IMR-90 (cell line): ENCODE results near the gene MRTFA. TPM values are rescaled to one million over a fixed set of nuclear protein-coding genes. Genes with fewer than 3 reads are reported as not detected.

ENCODE experiments used
- ATAC-seq: fragments of 200-7000 bp; cut with Tn5 transposase; 2 replicates; pipeline ENCODE4 v1.9.1; 2020; ENCODE audit warnings: low read depth, mild to moderate bottlenecking, moderate library complexity
- BruUV-seq: library from RNA; stranded (reverse); fragments of 400-500 nt; replicated peaks from 2 replicates; lab custom pipeline; 2021; lab: Mats Ljungman, UMichigan
- CTCF ChIA-PET: fragments of 300-600 bp; formaldehyde crosslinking; extraction: SDS; loops from one replicate; lab custom pipeline; 2021; ENCODE audit warnings: antibody characterized with exemption; lab: Yijun Ruan, JAX
- POLR2A ChIA-PET: fragments of 300-600 bp; sonication (Branson Sonifier 250); formaldehyde crosslinking; loops from one replicate; lab custom pipeline; 2022; ENCODE audit warnings: antibody characterized with exemption; ENCODE audit not compliant: unreplicated experiment; lab: Charles Lee
- DNase-seq: peaks from one replicate; pipeline ENCODE4 v3.0.0; 2013
- H2AFZ ChIP-seq: replicated peaks from 2 replicates; pipeline ENCODE3; 2013; ENCODE audit warnings: low read length, mild to moderate bottlenecking; ENCODE audit not compliant: poor library complexity
- H2AK5ac ChIP-seq: 2 replicates; pipeline ENCODE4 v1.6.1; 2013; ENCODE audit warnings: low read depth, low read length, inconsistent platforms
- H2AK9ac ChIP-seq: replicated peaks from 2 replicates; pipeline ENCODE3; 2013; ENCODE audit warnings: mild to moderate bottlenecking, low read depth, low read length, moderate library complexity; ENCODE audit not compliant: poor library complexity
- H2BK120ac ChIP-seq: 2 replicates; pipeline ENCODE4 v1.6.1; 2013; ENCODE audit warnings: low read depth, low read length, inconsistent platforms
- H2BK15ac ChIP-seq: 3 replicates; pipeline ENCODE4 v1.6.1; 2013; ENCODE audit warnings: low read depth, low read length, inconsistent platforms
- H2BK20ac ChIP-seq: 2 replicates; pipeline ENCODE4 v1.6.1; 2013; ENCODE audit warnings: low read depth, mild to moderate bottlenecking, inconsistent platforms, low read length, moderate library complexity
- H2BK5ac ChIP-seq: 2 replicates; pipeline ENCODE4 v1.6.1; 2013; ENCODE audit warnings: mild to moderate bottlenecking, low read depth, low read length, inconsistent platforms; ENCODE audit not compliant: poor library complexity, severe bottlenecking
- H3K14ac ChIP-seq: replicated peaks from 2 replicates; pipeline ENCODE4 v1.6.1; 2013; ENCODE audit warnings: low read depth, low read length, inconsistent platforms
- H3K18ac ChIP-seq: 2 replicates; pipeline ENCODE4 v1.6.1; 2013; ENCODE audit warnings: low read depth, low read length, control low read depth
- H3K23ac ChIP-seq: 2 replicates; pipeline ENCODE4 v1.6.1; 2013; ENCODE audit warnings: low read depth, low read length, inconsistent platforms
- H3K27ac ChIP-seq: 2 replicates; pipeline ENCODE4 v1.5.1; 2013; ENCODE audit warnings: mild to moderate bottlenecking, control low read depth, low read length; ENCODE audit not compliant: insufficient read depth
- H3K27me3 ChIP-seq: 2 replicates; pipeline ENCODE4 v1.6.1; 2013; ENCODE audit warnings: low read length; ENCODE audit not compliant: control insufficient read depth, insufficient read depth
- H3K36me3 ChIP-seq: 2 replicates; pipeline ENCODE4 v1.6.1; 2013; ENCODE audit warnings: low read length, mixed read lengths; ENCODE audit not compliant: control insufficient read depth, insufficient read depth
- H3K4ac ChIP-seq: 2 replicates; pipeline ENCODE4 v1.6.1; 2013; ENCODE audit warnings: low read depth, low read length, inconsistent platforms
- H3K4me1 ChIP-seq: 2 replicates; pipeline ENCODE4 v1.6.1; 2013; ENCODE audit warnings: low read length, mixed read lengths; ENCODE audit not compliant: control insufficient read depth, insufficient read depth
- H3K4me2 ChIP-seq: 2 replicates; pipeline ENCODE4 v1.6.1; 2013; ENCODE audit warnings: low read depth, mild to moderate bottlenecking, control low read depth, low read length, moderate library complexity
- H3K4me3 ChIP-seq: 2 replicates; pipeline ENCODE4 v1.5.1; 2013; ENCODE audit warnings: low read depth, mild to moderate bottlenecking, control low read depth, low read length, moderate library complexity; ENCODE audit not compliant: insufficient read depth
- H3K56ac ChIP-seq: 2 replicates; pipeline ENCODE4 v1.6.1; 2013; ENCODE audit warnings: low read length, inconsistent platforms; ENCODE audit not compliant: insufficient read depth; ENCODE audit errors: extremely low read depth
- H3K79me1 ChIP-seq, 2 experiments: 2 replicates each; pipeline ENCODE4 v1.6.1; 2013; ENCODE audit warnings: low read length in 2 of 2, inconsistent platforms in 1 of 2, low read depth in 1 of 2
- H3K9ac ChIP-seq: 2 replicates; pipeline ENCODE4 v1.6.1; 2013; ENCODE audit warnings: low read depth, low read length, control low read depth
- H3K9me1 ChIP-seq: 2 replicates; pipeline ENCODE4 v1.6.1; 2013; ENCODE audit warnings: low read length, inconsistent platforms; ENCODE audit not compliant: insufficient read depth
- H3K9me3 ChIP-seq: 2 replicates; pipeline ENCODE4 v1.6.1; 2013; ENCODE audit warnings: low read length; ENCODE audit not compliant: control insufficient read depth, insufficient read depth
- H4K20me1 ChIP-seq: 2 replicates; pipeline ENCODE4 v1.6.1; 2013; ENCODE audit warnings: low read length, inconsistent platforms; ENCODE audit not compliant: insufficient read depth
- H4K5ac ChIP-seq: 2 replicates; pipeline ENCODE4 v1.6.1; 2013; ENCODE audit warnings: mild to moderate bottlenecking, low read depth, low read length, control low read depth
- H4K8ac ChIP-seq, 2 experiments: 2 replicates each; pipeline ENCODE4 v1.6.1; 2013; ENCODE audit warnings: low read depth in 2 of 2, low read length in 2 of 2, control low read depth in 1 of 2, inconsistent platforms in 1 of 2
- H4K91ac ChIP-seq: 2 replicates; pipeline ENCODE4 v1.6.1; 2013; ENCODE audit warnings: low read depth, low read length, inconsistent platforms; ENCODE audit not compliant: insufficient read depth
- NFE2L2 ChIP-seq: fragments of 150-350 bp; IDR thresholded peaks from 2 replicates; pipeline ENCODE4 v1.6.1; 2016; ENCODE audit warnings: low read depth, mild to moderate bottlenecking, low read length
- RFX5 ChIP-seq: IDR thresholded peaks from 2 replicates; pipeline ENCODE4 v1.8.0; 2012; ENCODE audit warnings: low read depth, mild to moderate bottlenecking, low read length, moderate library complexity
- WGBS, 2 experiments: methylation state at CpG; one replicate each; pipeline versions ENCODE4 v1.1.5 to v1.1.7; 2013; ENCODE audit warnings: missing lambda C conversion rate in 2 of 2; ENCODE audit not compliant: insufficient read length in 1 of 2; ENCODE audit errors: extremely low coverage in 2 of 2; 5-methylcytosine and 5-hydroxymethylcytosine counted together
- dilution Hi-C: fragments of 300-500 bp; cut with HindIII; formaldehyde crosslinking; loops from one replicate; pipeline ENCODE4 v1.14.3; 2018; ENCODE audit warnings: low sequenced_read_pairs; ENCODE audit not compliant: unreplicated experiment
- in situ Hi-C: fragments of 300-500 bp; cut with MboI; formaldehyde crosslinking; loops from 3 replicates; pipeline ENCODE4 v1.14.3; 2019; ENCODE audit warnings: low sequenced_read_pairs, inconsistent platforms, mixed read lengths
- intact Hi-C: fragments of 100-400 bp; cut with micrococcal nuclease; formaldehyde crosslinking; loops from 2 replicates; pipeline ENCODE4 v1.10.0; 2022
- polyA plus RNA-seq, 3 experiments: library from polyadenylated mRNA; depleted of rRNA; stranded (reverse); fragments of >200 nt; gene quantifications; 2 replicates each; pipeline ENCODE4 v1.2.3, GENCODE V29; 2012; ENCODE audit warnings: low replicate concordance in 1 of 3
- total RNA-seq: library from RNA; depleted of rRNA; stranded (reverse); fragments of >200 nt; gene quantifications from 2 replicates; pipeline ENCODE4 v1.2.3, GENCODE V29; 2012

Gene MRTFA
- total and polyA plus RNA-seq, 2 of the 4 experiments (the other 2 are of a cell fraction), result 12.5 to 17.2 TPM

DNA sequence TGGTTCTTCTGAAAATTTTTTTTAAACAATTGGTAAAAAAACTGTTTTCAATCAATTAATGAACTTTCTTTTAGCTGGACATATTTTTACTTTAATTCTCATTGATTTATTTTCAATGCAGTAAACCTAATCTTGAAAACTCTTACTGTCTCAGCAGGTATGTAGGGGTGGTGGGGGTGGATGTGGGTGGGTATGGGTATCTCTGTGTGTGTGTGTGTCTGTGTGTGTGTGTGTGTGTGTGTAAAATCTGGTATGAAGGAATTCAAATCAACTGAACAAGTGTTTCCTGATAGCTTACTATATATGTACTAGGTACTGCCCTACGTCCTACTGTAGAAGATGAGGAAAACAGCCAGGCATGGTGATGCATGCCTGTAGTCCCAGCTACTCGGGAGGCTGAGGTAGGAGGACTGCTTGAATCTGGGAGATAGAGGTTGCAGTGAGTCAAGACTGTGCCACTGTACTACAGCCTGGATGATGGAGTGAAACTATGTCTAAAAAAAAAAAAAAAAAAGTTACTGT, 75.5 kb downstream of the MRTFA start:
- no peak overlapping the region for H2BK120ac ChIP-seq
- DNase-seq (no peak), ATAC-seq (no peak)
- H3K56ac ChIP-seq, result no peak overlapping the region
- H4K8ac ChIP-seq, result no peak overlapping the region
- H4K5ac ChIP-seq, result no peak overlapping the region
- H3K4me1 ChIP-seq, result peaks cover 2% of the 10 kb centered on the region; the same call in 1 of the 2 replicates
- no peak overlapping the region for H3K9ac ChIP-seq
- no peak overlapping the region for H3K23ac ChIP-seq
- H2AK5ac ChIP-seq, result no peak overlapping the region
- no peak overlapping the region for H2BK20ac ChIP-seq
- H2BK15ac ChIP-seq, result no peak overlapping the region
- CTCF ChIA-PET, result interaction anchor here (0.6 to 0.7 kb wide), 2 partner anchors 30 to 1733 kb away, joined by 4 read pairs; no protein-coding TSS in a partner anchor
- H3K18ac ChIP-seq, result no peak overlapping the region
- no peak overlapping the region for H2AK9ac ChIP-seq
- no peak overlapping the region for H3K14ac ChIP-seq
- no CpG with 5 or more reads among the region's 2 CpGs for WGBS, 2 experiments
- H2AFZ ChIP-seq, result no peak overlapping the region
- H3K9me3 ChIP-seq, result no peaks in the 10 kb centered on the region
- H3K9me1 ChIP-seq, result peaks cover 18% of the 10 kb centered on the region
- dilution Hi-C loops (no loop called here), intact Hi-C loops (no loop called here), in situ Hi-C loops (no loop called here)
- 0 out of 2 replicates have a peak, but pooled peaks cover 3% of the 10 kb centered on the region for H3K36me3 ChIP-seq
- no TSS peak for BruUV-seq
- no peak overlapping the region for H3K4me3 ChIP-seq
- no peak overlapping the region for H3K4me2 ChIP-seq
- peak overlapping the region; percentile 21 for H2BK5ac ChIP-seq
- POLR2A ChIA-PET, result no interaction called here
- H3K27ac ChIP-seq, result no peak overlapping the region
- TF ChIP-seq NFE2L2 (no peak), RFX5 (no peak)
- no peak overlapping the region for H4K91ac ChIP-seq
- peaks cover 23 to 72% of the 10 kb centered on the region in 2 experiments for H3K79me1 ChIP-seq
- no peak overlapping the region for H3K4ac ChIP-seq
- peaks cover 45% of the 10 kb centered on the region for H4K20me1 ChIP-seq
- H3K27me3 ChIP-seq, result no peaks in the 10 kb centered on the region
